IPS DF 6.9 (cell line): ENCODE data around the gene SLC11A1.

Experiments
- DNase-seq: peaks from one replicate; pipeline ENCODE4 v3.0.0-alpha.2; 2013; ENCODE audit warnings: low read depth, low spot score
- H3K27ac ChIP-seq: one replicate; pipeline ENCODE4 v1.5.1; 2013; ENCODE audit warnings: low read length, control low read depth
- H3K27me3 ChIP-seq: 2 replicates; pipeline ENCODE4 v1.6.1; 2013; ENCODE audit warnings: mild to moderate bottlenecking, low read length; ENCODE audit not compliant: control insufficient read depth, insufficient read depth
- H3K36me3 ChIP-seq: 2 replicates; pipeline ENCODE4 v1.6.1; 2013; ENCODE audit warnings: low read length; ENCODE audit not compliant: control insufficient read depth, insufficient read depth
- H3K4me1 ChIP-seq: 2 replicates; pipeline ENCODE4 v1.6.1; 2013; ENCODE audit warnings: low read length; ENCODE audit not compliant: control insufficient read depth, insufficient read depth
- H3K4me3 ChIP-seq: 2 replicates; pipeline ENCODE4 v1.5.1; 2013; ENCODE audit warnings: mild to moderate bottlenecking, low read length
- H3K9me3 ChIP-seq: 2 replicates; pipeline ENCODE4 v1.6.1; 2013; ENCODE audit warnings: low read length, inconsistent platforms; ENCODE audit not compliant: control insufficient read depth, insufficient read depth
- WGBS: extraction: QIAGEN DNeasy Blood & Tissue Kit; methylation state at CpG from one replicate; pipeline ENCODE4 v1.1.7; 2013; ENCODE audit warnings: mixed read lengths, missing lambda C conversion rate; ENCODE audit not compliant: insufficient read length, insufficient coverage; 5-methylcytosine and 5-hydroxymethylcytosine counted together

SLC11A1 gene

GRCh38 chr2:218399391-218400166 lies 17.5 kb downstream of the SLC11A1 start, which contains the start of gene CTDSP1:
Gene CTDSP1, plus strand, starts transcription at chr2:218399868. Its CDS starts 223 bp downstream, at chr2:218400091.
- H3K27me3 ChIP-seq: peaks cover 27% of the 10 kb centered on the region
- H3K36me3 ChIP-seq: peaks cover 11% of the 10 kb centered on the region
- H3K4me3 ChIP-seq: peak within 1 kb of the TSS; percentile 42; the same call in 1 of the 2 replicates
- peak; percentile 91 for DNase-seq
- H3K27ac ChIP-seq: no peak within 1 kb of the TSS
- no CpG with 5 or more reads among the region's 78 CpGs for WGBS
- peaks cover 12% of the 10 kb centered on the region for H3K4me1 ChIP-seq
- H3K9me3 ChIP-seq: no peaks in the 10 kb centered on the region

GRCh38 chr2:218400167-218400929 lies 18.3 kb downstream of the SLC11A1 start:
- peaks cover 11% of the 10 kb centered on the region for H3K36me3 ChIP-seq
- peak overlapping the region; percentile 42; the same call in 1 of the 2 replicates for H3K4me3 ChIP-seq
- no peak overlapping the region for H3K27ac ChIP-seq
- no peaks in the 10 kb centered on the region for H3K9me3 ChIP-seq
- peaks cover 17% of the 10 kb centered on the region for H3K4me1 ChIP-seq
- WGBS: no CpG with 5 or more reads among the region's 63 CpGs
- no peak for DNase-seq
- peaks cover 27% of the 10 kb centered on the region for H3K27me3 ChIP-seq

DNA sequence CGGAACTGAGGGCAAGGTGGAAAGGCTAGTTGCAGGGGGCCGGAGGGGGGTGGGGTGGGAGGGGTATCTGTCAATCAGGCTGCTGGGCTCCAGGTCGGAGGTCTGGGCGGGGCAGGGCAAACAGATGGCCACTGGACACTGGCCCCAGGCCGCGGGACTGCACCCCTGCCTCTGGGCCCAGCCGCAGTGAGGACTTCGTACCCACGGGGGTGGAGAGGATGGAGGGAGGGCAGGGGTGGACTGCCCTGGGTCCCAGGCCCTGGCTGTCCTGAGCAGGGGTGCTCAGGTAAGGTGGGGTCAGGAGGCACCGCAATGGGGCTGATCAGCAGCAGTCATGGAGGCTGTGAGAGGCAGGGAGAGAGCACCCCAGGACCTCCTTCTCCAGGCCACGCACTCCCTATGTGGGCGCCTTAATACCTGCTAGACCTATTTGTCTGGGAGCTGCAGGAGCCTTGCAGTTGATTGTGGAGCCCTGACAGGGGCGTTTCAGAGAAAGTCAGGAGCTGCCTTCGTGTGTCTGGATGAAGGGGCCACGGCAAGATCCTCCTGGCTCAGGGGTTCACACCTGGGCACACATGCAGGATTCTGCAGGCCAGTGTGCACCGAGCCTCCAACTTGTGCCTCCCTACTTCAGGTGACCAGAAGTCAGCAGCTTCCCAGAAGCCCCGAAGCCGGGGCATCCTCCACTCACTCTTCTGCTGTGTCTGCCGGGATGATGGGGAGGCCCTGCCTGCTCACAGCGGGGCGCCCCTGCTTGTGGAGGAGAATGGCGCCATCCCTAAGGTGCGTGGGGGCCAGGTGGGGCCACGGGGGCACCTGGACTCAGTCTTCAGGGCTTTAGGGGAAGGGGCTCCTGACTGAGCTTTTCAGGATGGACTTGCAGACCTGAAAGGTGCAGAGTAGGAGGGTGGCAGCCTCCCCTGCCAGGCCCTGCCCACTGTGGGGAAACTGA lies 19.1 kb downstream of the SLC11A1 start:
- DNase-seq: no peak
- peaks cover 27% of the 10 kb centered on the region for H3K27me3 ChIP-seq
- peaks cover 19% of the 10 kb centered on the region for H3K4me1 ChIP-seq
- no CpG with 5 or more reads among the region's 24 CpGs for WGBS
- H3K9me3 ChIP-seq: no peaks in the 10 kb centered on the region
- no peak overlapping the region for H3K27ac ChIP-seq
- H3K36me3 ChIP-seq: peaks cover 11% of the 10 kb centered on the region
- peak overlapping the region; percentile 42; the same call in 1 of the 2 replicates for H3K4me3 ChIP-seq

GRCh38 chr2:218401890-218402289 lies 19.8 kb downstream of the SLC11A1 start:
- Histone ChIP-seq H3K9me3 (no peaks in the 10 kb centered on the region), H3K4me3 (no peak overlapping the region), H3K36me3 (peaks cover 11% of the 10 kb centered on the region), H3K27ac (no peak overlapping the region), H3K27me3 (peaks cover 23% of the 10 kb centered on the region), H3K4me1 (peaks cover 14% of the 10 kb centered on the region)
- WGBS: no CpG with 5 or more reads among the region's 9 CpGs
- no peak for DNase-seq

- no peak overlapping the region for H3K27ac ChIP-seq
- no peak for DNase-seq
- no CpG with 5 or more reads among the region's 8 CpGs for WGBS
Observed at GRCh38 chr2:218402491-218402901, 20.4 kb downstream of the SLC11A1 start.

GRCh38 chr2:218402911-218403411 lies 20.9 kb downstream of the SLC11A1 start:
- H3K27ac ChIP-seq: no peak overlapping the region
- peaks cover 14% of the 10 kb centered on the region for H3K4me1 ChIP-seq
- no peak overlapping the region for H3K4me3 ChIP-seq
- H3K9me3 ChIP-seq: no peaks in the 10 kb centered on the region
- WGBS: no CpG with 5 or more reads among the region's 26 CpGs
- DNase-seq: no peak
- peaks cover 11% of the 10 kb centered on the region for H3K36me3 ChIP-seq
- H3K27me3 ChIP-seq: peaks cover 12% of the 10 kb centered on the region; the same call in 1 of the 2 replicates

More at GRCh38 chr2:218402491-218402901, 20.4 kb downstream of the SLC11A1 start:
- peaks cover 14% of the 10 kb centered on the region for H3K4me1 ChIP-seq
- H3K9me3 ChIP-seq: no peaks in the 10 kb centered on the region
- H3K27me3 ChIP-seq: peaks cover 16% of the 10 kb centered on the region
- H3K4me3 ChIP-seq: no peak overlapping the region
- peaks cover 11% of the 10 kb centered on the region for H3K36me3 ChIP-seq

GRCh38 chr2:218403810-218404209 lies 21.7 kb downstream of the SLC11A1 start:
- peaks cover 5% of the 10 kb centered on the region; the same call in 1 of the 2 replicates for H3K27me3 ChIP-seq
- H3K27ac ChIP-seq: no peak overlapping the region
- H3K9me3 ChIP-seq: no peaks in the 10 kb centered on the region
- peaks cover 12% of the 10 kb centered on the region for H3K4me1 ChIP-seq
- DNase-seq: no peak
- peaks cover 11% of the 10 kb centered on the region for H3K36me3 ChIP-seq
- H3K4me3 ChIP-seq: no peak overlapping the region
- WGBS: no CpG with 5 or more reads among the region's 7 CpGs

DNA sequence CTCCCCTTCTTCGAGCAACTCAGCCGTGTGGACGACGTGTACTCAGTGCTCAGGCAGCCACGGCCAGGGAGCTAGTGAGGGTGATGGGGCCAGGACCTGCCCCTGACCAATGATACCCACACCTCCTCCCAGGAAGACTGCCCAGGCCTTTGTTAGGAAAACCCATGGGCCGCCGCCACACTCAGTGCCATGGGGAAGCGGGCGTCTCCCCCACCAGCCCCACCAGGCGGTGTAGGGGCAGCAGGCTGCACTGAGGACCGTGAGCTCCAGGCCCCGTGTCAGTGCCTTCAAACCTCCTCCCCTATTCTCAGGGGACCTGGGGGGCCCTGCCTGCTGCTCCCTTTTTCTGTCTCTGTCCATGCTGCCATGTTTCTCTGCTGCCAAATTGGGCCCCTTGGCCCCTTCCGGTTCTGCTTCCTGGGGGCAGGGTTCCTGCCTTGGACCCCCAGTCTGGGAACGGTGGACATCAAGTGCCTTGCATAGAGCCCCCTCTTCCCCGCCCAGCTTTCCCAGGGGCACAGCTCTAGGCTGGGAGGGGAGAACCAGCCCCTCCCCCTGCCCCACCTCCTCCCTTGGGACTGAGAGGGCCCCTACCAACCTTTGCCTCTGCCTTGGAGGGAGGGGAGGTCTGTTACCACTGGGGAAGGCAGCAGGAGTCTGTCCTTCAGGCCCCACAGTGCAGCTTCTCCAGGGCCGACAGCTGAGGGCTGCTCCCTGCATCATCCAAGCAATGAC lies 22.4 kb downstream of the SLC11A1 start:
- no peak for DNase-seq
- no peak overlapping the region for H3K27ac ChIP-seq
- no peaks in the 10 kb centered on the region for H3K27me3 ChIP-seq
- H3K4me3 ChIP-seq: no peak overlapping the region
- H3K9me3 ChIP-seq: no peaks in the 10 kb centered on the region
- peaks cover 12% of the 10 kb centered on the region for H3K4me1 ChIP-seq
- no CpG with 5 or more reads among the region's 16 CpGs for WGBS
- peaks cover 11% of the 10 kb centered on the region for H3K36me3 ChIP-seq

- H3K36me3 ChIP-seq: peaks cover 11% of the 10 kb centered on the region
- H3K9me3 ChIP-seq: no peaks in the 10 kb centered on the region
- no CpG with 5 or more reads among the region's 8 CpGs for WGBS
- no peaks in the 10 kb centered on the region for H3K27me3 ChIP-seq
- no peak overlapping the region for H3K27ac ChIP-seq
- H3K4me1 ChIP-seq: peaks cover 12% of the 10 kb centered on the region
- peak overlapping the region; percentile 48; the same call in 1 of the 2 replicates for H3K4me3 ChIP-seq
- no peak for DNase-seq
Observed at GRCh38 chr2:218405086-218405745, 23.1 kb downstream of the SLC11A1 start.
